ENCODE results near the gene RCOR1.
A peak's percentile ranks its signal among the peaks of the same experiment; 100 is the strongest.

RCOR1 gene

GRCh38 chr14:102731101-102731870 lies 138.8 kb downstream of the RCOR1 start:
- Histone ChIP-seq H3K27ac (replicated peaks) (no peak overlapping the region), H3K27me3 (ENCODE audit: insufficient read depth, poor library complexity, severe bottlenecking) (no peaks in the 10 kb centered on the region), H3K4me3 (replicated peaks; ENCODE audit: insufficient read depth, low read length) (no peak overlapping the region)
- DNase-seq (ENCODE audit: low read depth in 1 of 2, low spot score in 1 of 2): no peak
- no peak for TF ChIP-seq REST (IDR thresholded peaks at IDR 0.05; ENCODE audit: insufficient replicate concordance, low read depth)
- no peak for TF ChIP-seq SPI1 (IDR thresholded peaks at IDR 0.05; ENCODE audit: borderline replicate concordance, low read depth)
- TF ChIP-seq POLR2AphosphoS5 (IDR thresholded peaks at IDR 0.05; ENCODE audit: low read depth): peak; percentile 23; the same call in 1 of the 2 replicates

- DNase-seq (ENCODE audit: low read depth in 1 of 2, low spot score in 1 of 2): no peak
- TF ChIP-seq POLR2AphosphoS5 (IDR thresholded peaks at IDR 0.05; ENCODE audit: low read depth) (peak; percentile 21; the same call in 1 of the 2 replicates), GABPA (IDR thresholded peaks at IDR 0.05; ENCODE audit: low read depth) (no peak)
- Histone ChIP-seq H3K27ac (replicated peaks) (no peak overlapping the region), H3K27me3 (ENCODE audit: insufficient read depth, poor library complexity, severe bottlenecking) (no peaks in the 10 kb centered on the region), H3K4me3 (replicated peaks; ENCODE audit: insufficient read depth, low read length) (no peak overlapping the region)
Measured at GRCh38 chr14:102731871-102732800, 139.7 kb downstream of the RCOR1 start.

DNA sequence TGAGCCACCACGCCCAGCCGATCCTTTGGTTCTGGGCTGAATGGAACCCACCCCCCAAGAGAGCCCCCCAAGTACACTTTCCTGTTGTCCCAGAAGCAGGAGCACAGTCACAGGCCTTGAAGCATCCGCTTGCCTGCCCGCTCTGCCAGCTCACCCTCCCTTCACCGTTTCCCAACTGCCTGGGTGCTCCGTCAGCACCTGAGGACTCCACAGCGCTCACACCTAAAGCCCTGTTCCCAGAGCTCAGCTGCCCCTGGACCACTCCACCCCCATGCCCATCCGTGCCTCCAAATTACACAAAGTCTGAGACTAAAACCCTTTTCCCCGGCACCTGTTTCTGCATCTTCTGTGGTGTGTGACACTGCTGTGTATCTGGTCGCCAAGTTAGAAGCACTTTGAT lies 140.5 kb downstream of the RCOR1 start:
- no peak overlapping the region for H3K4me3 ChIP-seq (replicated peaks; ENCODE audit: insufficient read depth, low read length)
- H3K27ac ChIP-seq (replicated peaks): no peak overlapping the region
- H3K27me3 ChIP-seq (ENCODE audit: insufficient read depth, poor library complexity, severe bottlenecking): no peaks in the 10 kb centered on the region
- TF ChIP-seq GABPA (IDR thresholded peaks at IDR 0.05; ENCODE audit: low read depth) (no peak), CTCF (IDR thresholded peaks at IDR 0.05; ENCODE audit: insufficient read depth, low read length) (no peak)
- no peak for DNase-seq (ENCODE audit: low read depth in 1 of 2, low spot score in 1 of 2)

DNA sequence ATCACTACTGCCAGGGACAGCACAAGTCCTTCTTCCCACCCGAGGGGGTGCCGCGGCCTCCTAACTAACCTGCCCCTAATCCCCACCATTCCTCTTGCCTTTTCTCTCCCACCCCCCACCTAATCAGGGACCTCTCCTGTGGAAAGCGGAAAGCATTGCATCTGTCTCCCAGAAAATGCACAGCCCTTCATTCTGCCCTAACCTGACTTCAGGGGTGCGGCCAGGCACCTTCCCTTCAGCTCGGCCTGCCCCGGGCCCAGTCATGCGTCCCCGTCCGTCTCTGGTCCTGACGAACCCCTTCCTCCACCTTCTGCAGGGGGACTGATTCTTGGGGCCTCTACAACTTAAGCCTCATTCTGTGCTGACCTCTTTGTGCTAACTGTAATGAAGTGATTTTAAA lies 140.9 kb downstream of the RCOR1 start:
- Histone ChIP-seq H3K4me3 (replicated peaks; ENCODE audit: insufficient read depth, low read length) (no peak overlapping the region), H3K27me3 (ENCODE audit: insufficient read depth, poor library complexity, severe bottlenecking) (no peaks in the 10 kb centered on the region), H3K27ac (replicated peaks) (no peak overlapping the region)
- no peak for DNase-seq (ENCODE audit: low read depth in 1 of 2, low spot score in 1 of 2)
- TF ChIP-seq CTCF (IDR thresholded peaks at IDR 0.05; ENCODE audit: insufficient read depth, low read length): no peak
- TF ChIP-seq GABPA (IDR thresholded peaks at IDR 0.05; ENCODE audit: low read depth): no peak
- no peak for TF ChIP-seq POLR2AphosphoS5 (IDR thresholded peaks at IDR 0.05; ENCODE audit: low read depth)
- TF ChIP-seq SPI1 (IDR thresholded peaks at IDR 0.05; ENCODE audit: borderline replicate concordance, low read depth): no peak
- TF ChIP-seq REST (IDR thresholded peaks at IDR 0.05; ENCODE audit: insufficient replicate concordance, low read depth): no peak

All from HL-60 (cell line).